NCI-H187 (cell line): ENCODE measurements around the gene SMAD3.

ENCODE experiments used
- DNase-seq, 2 experiments: peaks; one replicate each; lab custom pipeline; 2025; lab: John Stamatoyannopoulos, UW

The SMAD3 gene

GRCh38 chr15:67127965-67128364 lies 62.6 kb downstream of the SMAD3 start:
- DNase-seq, result no peak

DNA sequence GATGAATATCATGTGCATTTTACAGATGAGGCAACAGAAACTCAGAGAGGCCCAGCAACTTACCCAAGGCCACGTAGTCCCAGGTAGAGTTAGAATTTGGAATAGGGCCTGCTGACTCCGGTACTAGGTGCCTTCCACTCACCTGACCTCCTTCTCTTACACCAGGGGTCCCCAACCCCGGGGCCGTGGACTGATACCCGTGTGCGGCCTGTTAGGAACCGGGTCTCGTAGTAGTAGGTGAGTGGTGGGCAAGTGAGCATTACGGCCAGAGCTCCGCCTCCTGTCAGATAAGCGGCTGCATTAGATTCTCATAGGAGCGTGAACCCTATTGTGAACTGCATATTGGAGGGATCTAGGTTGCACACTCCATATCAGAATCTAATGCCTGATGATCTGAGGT lies 64.8 kb downstream of the SMAD3 start:
- DNase-seq, result no peak

DNA sequence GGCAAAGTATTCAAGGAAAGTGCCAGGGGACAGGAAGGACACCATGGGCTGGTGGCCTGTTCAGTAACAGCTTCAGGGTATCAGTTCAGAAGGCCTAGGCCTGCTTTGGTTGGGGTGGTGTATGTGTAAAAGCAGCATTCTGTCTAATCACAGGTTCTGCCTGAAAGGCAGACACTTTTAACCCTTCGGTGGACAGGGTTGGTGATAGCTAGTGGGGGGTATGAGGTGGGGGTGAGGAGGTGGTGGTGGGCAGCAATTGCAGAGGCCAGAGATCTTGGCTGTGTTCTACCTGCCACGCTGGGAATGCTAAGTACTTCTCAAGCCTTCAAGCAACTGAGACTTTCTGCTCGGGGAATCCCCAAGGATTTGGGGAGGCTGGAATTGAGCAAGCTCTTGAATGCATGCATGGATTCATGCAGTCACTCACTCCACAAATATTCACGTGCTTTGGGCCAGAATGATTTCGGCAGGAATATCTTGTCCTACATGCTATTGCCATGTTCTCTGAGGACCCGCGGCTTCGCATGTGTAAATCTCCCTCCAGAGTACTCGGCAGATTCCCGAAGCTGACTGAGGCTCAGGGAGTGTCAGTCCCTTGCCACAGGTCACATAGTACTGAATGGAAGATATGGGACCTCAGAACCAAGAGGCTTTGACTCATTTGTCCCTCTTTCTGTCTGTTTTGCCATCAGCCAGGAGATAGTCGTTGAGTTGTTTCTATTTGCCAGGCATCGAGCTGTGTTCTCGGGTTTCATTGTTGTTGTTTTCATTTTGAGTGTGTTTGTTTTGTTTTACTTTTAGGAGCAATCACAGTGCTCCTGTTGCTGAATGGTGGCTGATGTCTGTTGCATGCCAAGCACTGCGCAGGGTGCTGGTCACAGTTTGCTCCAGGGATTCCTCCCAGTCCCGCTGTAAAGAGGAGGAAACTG lies 65.5 kb downstream of the SMAD3 start:
- DNase-seq, result no peak

GRCh38 chr15:67132276-67132675 lies 66.9 kb downstream of the SMAD3 start:
- DNase-seq, result no peak

GRCh38 chr15:67133026-67133425 lies 67.6 kb downstream of the SMAD3 start:
- no peak for DNase-seq

GRCh38 chr15:67133738-67134066 lies 68.3 kb downstream of the SMAD3 start:
- no peak for DNase-seq

- DNase-seq, result no peak
These were observed 68.9 kb downstream of the SMAD3 start for GRCh38 chr15:67134067-67134838.

DNA sequence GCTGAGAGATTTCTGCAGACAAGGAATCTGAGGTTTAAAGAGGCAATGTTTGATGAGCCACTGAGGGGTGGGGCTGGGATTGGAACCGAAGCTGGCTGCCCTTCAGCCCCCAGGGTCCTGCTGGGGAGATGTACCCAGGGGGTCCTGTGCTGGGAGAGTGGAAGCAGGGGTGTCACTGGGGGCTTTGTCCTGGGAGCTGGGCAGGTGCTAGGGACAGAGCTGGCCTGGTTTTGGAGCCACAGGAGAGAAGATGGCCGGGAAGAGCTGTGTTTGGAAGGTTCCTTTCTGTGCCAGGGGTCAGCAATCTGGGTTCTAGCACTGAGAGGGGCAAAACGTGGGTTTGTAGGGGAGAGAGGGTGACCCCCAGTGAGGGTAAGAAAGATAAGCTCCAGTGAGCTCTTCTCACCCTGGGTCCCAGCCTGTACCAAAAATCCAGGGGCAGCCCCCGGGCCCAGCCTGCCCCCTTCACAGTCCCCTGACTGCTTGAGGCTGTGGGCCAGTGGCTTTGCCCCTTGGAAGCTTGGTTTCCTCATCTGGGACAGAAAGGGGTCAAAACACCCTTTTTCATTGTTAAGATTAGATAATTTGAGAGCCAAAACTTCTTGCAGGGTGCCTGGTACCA lies 69.6 kb downstream of the SMAD3 start:
- no peak for DNase-seq

DNA sequence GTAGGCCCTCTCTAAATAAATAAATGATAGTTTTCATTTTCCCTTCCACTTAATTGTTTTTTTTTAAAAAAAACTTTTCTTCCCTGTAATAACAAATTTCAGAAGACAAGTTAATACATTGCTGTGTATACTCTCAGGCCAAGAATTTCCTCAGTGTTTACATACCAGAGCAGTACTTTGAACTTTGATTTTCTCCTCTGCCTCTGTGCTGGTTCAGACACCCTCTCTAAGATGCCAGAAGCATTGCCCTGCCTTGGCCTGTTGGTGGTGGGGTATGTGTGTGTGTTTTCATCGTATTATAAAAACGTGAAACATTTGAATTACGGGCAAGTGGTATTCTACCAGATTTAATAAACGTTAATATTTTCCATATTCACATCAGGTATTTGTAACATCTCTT lies 70.1 kb downstream of the SMAD3 start:
- DNase-seq, result no peak

DNA sequence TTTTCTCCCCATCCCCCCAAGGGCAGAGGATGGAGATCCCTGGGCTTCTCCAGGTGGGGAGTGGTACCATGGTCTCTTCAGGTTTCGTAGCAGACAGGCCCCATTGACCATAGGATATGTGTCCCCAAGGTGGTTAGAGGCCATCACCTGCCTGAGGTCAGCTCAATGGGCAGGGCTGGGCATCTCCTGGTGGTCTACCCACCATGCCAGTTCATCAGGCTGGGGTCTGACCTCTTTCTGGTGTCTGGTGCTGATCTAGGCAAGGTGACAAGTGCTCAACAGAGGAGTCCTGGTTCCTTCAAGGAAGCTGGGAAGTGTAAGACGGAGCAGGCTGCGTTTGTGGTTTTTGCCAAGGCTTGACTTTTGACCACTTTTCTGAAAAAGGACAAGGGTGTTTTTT lies 71.4 kb downstream of the SMAD3 start:
- no peak for DNase-seq

GRCh38 chr15:67137319-67137718 lies 71.9 kb downstream of the SMAD3 start:
- DNase-seq, result no peak

GRCh38 chr15:67137951-67138848 lies 72.8 kb downstream of the SMAD3 start:
- DNase-seq, result no peak

DNA sequence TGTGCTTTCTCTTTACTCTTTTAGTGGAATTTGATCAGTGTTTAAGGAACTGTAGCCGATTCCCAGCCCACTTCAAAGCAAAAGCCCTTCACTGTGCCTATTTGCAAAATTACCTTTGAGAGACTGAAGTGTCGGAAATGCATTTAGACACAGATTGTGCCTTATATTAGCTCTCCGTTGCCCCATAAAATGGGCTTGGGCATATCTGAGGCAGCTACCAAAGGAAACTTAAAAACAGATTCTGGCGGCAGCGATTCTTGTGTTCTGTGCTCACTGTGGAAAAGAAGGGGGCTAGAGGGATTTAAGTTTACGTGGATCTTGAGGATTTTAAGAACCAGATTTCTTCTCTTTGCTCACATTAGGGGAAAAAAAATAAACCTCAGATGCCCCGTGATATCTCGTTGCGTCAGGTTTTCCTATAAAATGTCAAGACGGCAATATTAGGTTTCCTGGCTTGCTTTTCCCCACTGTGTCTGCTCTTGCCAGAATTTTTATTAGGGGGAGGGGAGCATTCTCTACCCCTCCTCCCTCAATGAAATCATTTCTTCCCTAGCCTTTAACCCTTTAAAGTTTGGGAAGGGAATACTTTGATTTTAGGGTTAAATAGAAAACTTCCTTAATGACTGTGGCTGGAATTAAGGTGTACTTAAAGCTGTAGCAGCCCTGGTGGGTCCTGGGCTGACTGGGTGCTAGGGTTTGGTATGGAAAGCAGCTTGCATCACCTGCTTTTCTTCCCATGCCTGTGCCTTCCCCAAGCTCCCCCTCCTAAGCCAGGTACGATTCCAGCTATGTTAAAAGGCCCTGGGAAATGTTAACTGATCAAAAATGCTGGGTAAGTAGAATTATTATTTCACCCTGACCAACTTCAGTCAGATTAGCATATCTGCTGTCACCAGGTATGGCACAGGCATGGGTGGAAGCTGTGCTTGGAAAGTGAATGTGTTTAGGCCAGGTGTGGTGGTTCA lies 73.8 kb downstream of the SMAD3 start:
- DNase-seq, result no peak

DNA sequence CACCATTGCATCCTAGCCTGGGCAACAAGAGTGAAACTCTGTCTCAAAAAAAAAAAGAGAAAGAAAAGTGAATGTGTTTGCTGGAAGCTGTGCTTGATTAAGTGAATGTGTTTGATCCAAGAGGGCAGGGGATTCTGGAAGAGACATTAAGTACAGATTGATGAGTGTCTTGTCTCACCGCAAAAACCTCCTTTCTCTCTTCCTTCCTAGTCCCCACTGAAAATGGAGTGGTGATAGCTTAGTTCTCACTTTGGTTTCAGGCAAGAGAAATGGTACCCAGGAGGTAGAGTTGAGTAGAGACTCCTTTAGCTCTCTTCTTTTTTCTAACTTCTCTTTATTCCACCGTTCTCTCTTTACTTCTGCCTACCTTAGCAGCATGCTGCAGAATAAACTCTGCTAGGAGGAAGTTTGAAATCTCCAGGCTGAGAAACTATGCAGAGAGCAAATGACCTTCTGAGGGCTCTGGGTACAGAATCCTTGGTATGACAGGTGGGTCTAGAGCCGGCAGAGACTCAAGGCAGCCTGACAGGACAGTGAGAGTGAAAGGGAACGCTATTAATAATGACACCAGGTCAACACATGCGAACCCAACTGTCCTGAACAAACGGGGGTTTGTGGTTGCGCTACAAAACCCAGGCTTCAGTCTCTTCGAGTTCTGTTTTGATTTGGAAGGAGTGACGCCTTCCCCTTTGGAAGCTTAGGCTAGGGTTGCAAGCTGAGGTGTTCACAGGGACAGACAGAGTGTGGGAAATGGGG lies 74.9 kb downstream of the SMAD3 start:
- no peak for DNase-seq

DNA sequence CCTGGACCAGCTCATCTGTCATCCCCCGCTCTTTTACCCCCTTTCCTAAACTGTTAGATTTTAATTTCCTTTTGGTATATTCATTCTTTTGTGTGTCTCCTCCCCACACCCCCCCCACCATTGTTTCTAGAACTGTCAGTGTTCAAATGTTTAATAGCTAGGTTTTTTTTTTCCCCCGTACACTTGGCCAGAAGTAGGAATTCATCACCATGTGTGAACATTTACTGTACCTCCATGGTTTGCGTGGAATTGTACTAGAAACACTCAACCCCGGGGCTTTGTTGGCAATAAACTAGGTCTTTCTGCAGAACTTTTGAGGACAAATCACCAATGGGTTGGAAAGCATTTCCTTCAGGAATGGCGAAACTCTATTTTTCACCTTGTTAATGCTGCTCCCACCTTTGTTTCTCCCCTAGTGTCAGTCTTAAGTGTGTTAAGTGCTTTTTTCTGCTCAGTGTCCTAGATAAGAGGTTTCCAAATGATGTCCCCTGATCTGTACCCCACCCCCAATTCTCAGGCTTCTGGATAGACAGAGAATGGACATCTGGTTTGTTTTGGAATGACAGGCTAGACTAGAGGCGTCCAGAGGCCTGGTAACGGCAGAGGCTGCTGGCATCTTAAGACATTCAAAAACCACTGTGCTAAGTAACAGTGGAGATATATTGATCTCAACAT lies 76.8 kb downstream of the SMAD3 start:
- DNase-seq, result no peak

DNA sequence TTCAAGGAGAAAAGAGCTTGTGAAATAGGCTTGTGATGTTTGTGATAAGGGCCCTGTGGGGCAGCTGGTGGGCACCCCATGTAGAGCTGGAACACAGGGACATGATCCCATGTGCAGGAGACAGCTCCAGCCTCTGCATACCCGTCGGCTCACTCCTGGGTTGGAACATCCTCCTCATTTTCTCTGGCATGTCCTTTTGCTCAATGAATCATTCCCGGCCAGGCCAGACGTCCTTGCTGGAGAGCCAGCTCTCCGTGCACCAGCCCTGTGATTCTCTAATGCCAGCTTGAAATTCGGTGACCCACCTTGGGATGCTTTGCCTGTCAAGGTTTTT lies 77.3 kb downstream of the SMAD3 start:
- no peak for DNase-seq

DNA sequence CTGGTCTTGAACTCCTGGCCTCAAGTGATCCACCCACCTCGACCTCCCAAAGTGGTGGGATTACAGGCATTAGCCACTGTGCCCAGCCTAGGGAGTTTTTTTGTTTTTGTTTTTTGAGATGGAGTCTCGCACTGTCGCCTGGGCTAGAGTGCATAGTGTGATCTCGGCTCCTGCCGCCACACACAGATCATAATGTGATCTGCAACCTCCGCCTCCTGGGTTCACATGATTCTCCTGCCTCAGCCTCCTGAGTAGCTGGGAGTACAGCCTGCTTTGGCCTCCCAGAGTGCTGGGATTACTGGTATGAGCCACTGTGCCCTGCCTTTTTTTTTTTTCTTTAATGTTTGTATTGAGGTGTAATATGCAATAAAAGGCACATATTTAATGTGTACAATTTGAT lies 78.2 kb downstream of the SMAD3 start:
- DNase-seq, result no peak

DNA sequence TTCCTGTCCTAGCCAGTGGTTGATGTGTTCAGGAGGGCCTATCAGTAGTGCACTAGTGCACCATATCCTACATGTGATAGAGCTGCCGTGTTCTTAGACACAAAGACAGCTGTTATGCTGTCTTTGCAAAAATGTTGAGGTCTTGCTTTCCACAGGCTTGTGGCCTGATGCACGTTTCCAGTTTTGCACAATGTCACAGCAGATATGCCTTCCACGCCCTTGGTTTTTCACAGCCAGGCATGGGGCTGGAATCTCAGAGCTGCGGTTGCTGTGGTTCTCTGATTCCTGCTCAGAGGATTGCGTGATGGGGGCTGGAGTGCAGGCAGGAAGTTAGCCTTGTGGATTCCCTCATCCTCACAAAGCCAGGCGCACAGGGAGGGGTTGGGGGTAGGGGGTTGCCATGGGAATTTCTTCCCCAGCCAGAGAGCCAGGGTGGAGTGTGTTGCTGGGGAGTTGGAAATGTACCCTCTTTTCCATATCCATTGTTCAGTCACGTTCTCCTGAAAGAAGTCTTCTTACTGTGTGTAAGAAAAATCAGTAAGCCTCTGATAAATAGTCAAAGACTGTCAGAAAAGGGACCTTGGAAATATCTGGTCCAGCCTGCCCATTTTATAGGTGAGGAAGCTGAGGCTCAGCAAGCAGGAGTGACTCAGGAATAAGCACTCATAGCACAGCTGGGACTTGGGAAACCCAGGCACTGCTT lies 79.4 kb downstream of the SMAD3 start:
- DNase-seq, result no peak

GRCh38 chr15:67145312-67145610 lies 79.9 kb downstream of the SMAD3 start:
- DNase-seq, result no peak
